Caco-2 (cell line): ENCODE data around the gene IGFLR1. TPM values are rescaled to one million over a fixed set of nuclear protein-coding genes. Genes with fewer than 3 reads are reported as not detected.

Experiments
- Bru-seq: library from RNA; stranded (reverse); fragments of 400-500 nt; gene quantifications from one replicate; lab custom pipeline; 2021; lab: Mats Ljungman, UMichigan
- BruChase-seq, 2 experiments: library from RNA; stranded (reverse); fragments of 400-500 nt; gene quantifications; one replicate each; lab custom pipeline; 2021; lab: Mats Ljungman, UMichigan
- BruUV-seq: library from RNA; stranded (reverse); fragments of 400-500 nt; replicated peaks from 2 replicates; lab custom pipeline; 2021; lab: Mats Ljungman, UMichigan
- CTCF ChIA-PET: fragments of 300-600 bp; sonication (Branson Sonifier 250); formaldehyde crosslinking; loops from one replicate; lab custom pipeline; 2022; ENCODE audit warnings: antibody characterized with exemption; lab: Charles Lee
- POLR2A ChIA-PET: fragments of 300-600 bp; sonication (Branson Sonifier 250); formaldehyde crosslinking; loops from one replicate; lab custom pipeline; 2022; ENCODE audit warnings: antibody characterized with exemption; lab: Charles Lee
- DNase-seq, 2 experiments: peaks; one replicate each; pipeline versions ENCODE4 v3.0.0 to v3.0.0-alpha.2; 2020 to 2022
- H3K27me3 ChIP-seq: replicated peaks from 2 replicates; pipeline ENCODE4 v1.6.0; 2011; ENCODE audit warnings: low read length; ENCODE audit not compliant: control insufficient read depth, insufficient read depth
- H3K36me3 ChIP-seq: 2 replicates; pipeline ENCODE4 v1.5.1; 2011; ENCODE audit warnings: low read length; ENCODE audit not compliant: control insufficient read depth, insufficient read depth
- H3K4me1 ChIP-seq: fragments of 250-450 bp; sonication (Bioruptor Pico); 2 replicates; pipeline ENCODE4 v1.5.1; 2020; ENCODE audit warnings: mild to moderate bottlenecking
- H3K4me3 ChIP-seq: 2 replicates; pipeline ENCODE4 v1.5.1; 2011; ENCODE audit warnings: low read depth, mild to moderate bottlenecking, control low read depth, low read length
- H3K9me3 ChIP-seq: fragments of 250-450 bp; sonication (Bioruptor Pico); 2 replicates; pipeline ENCODE4 v1.5.1; 2020; ENCODE audit warnings: mild to moderate bottlenecking, moderate library complexity
- H3K27ac Mint-ChIP-seq: one replicate; pipeline ENCODE4 v1.8.0; 2022; ENCODE audit warnings: mixed read lengths; ENCODE audit not compliant: unreplicated experiment
- H3K27me3 Mint-ChIP-seq: one replicate; pipeline ENCODE4 v1.8.0; 2022; ENCODE audit warnings: mixed read lengths; ENCODE audit not compliant: insufficient read depth, unreplicated experiment
- H3K36me3 Mint-ChIP-seq: one replicate; pipeline ENCODE4 v1.8.0; 2022; ENCODE audit warnings: mild to moderate bottlenecking, mixed read lengths; ENCODE audit not compliant: insufficient read depth, unreplicated experiment
- H3K4me1 Mint-ChIP-seq: one replicate; pipeline ENCODE4 v1.8.0; 2022; ENCODE audit warnings: low read depth, mixed read lengths; ENCODE audit not compliant: unreplicated experiment
- H3K4me3 Mint-ChIP-seq: one replicate; pipeline ENCODE4 v1.8.0; 2022; ENCODE audit warnings: mild to moderate bottlenecking, moderate library complexity, mixed read lengths; ENCODE audit not compliant: unreplicated experiment
- H3K9me3 Mint-ChIP-seq: one replicate; pipeline ENCODE4 v1.8.0; 2022; ENCODE audit warnings: mixed read lengths; ENCODE audit not compliant: unreplicated experiment
- intact Hi-C: fragments of 100-400 bp; cut with micrococcal nuclease; formaldehyde crosslinking; loops from one replicate; pipeline ENCODE4 v1.10.0; 2022; ENCODE audit not compliant: unreplicated experiment
- long read RNA-seq: library from polyadenylated mRNA; stranded (forward); transcript quantifications from one replicate; pipeline ENCODE4 v2.0.0, GENCODE V29; 2022
- total RNA-seq: library from RNA; stranded (reverse); gene quantifications from 2 replicates; pipeline ENCODE4 v1.2.3, GENCODE V29; 2022
- TF ChIP-seq, protein P1 (sequence below), 2 experiments: fragments of 200-600 bp in 1 of 2; IDR thresholded peaks; 1 replicate in 1 of 2; 2 replicates in 1 of 2; pipeline versions ENCODE4 v1.5.1 to v1.8.0; 2011 to 2022; ENCODE audit warnings: antibody characterized with exemption in 1 of 2, control low read depth in 1 of 2, inconsistent platforms in 1 of 2, low read depth in 1 of 2, low read length in 1 of 2, mild to moderate bottlenecking in 1 of 2, moderate library complexity in 1 of 2; ENCODE audit not compliant: insufficient read depth in 1 of 2, severe bottlenecking in 1 of 2, unreplicated experiment in 1 of 2

IGFLR1 gene, protein sequence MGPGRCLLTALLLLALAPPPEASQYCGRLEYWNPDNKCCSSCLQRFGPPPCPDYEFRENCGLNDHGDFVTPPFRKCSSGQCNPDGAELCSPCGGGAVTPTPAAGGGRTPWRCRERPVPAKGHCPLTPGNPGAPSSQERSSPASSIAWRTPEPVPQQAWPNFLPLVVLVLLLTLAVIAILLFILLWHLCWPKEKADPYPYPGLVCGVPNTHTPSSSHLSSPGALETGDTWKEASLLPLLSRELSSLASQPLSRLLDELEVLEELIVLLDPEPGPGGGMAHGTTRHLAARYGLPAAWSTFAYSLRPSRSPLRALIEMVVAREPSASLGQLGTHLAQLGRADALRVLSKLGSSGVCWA
- total RNA-seq (10.1 and 11.3 TPM in 2 replicates), Bru-seq, nascent RNA (percentile 44 among the genes with signal in this experiment), BruChase-seq, experiment 1, labeled RNA remaining after a 2-hour chase (percentile 49 among the genes with signal in this experiment), BruChase-seq, experiment 2, labeled RNA remaining after a 6-hour chase (percentile 53 among the genes with signal in this experiment)
- long read RNA-seq, partial matches to known transcripts, result 7 of 12 reads
- long read RNA-seq, other reads (novel, unspliced or antisense), result 2 of 12 reads

DNA sequence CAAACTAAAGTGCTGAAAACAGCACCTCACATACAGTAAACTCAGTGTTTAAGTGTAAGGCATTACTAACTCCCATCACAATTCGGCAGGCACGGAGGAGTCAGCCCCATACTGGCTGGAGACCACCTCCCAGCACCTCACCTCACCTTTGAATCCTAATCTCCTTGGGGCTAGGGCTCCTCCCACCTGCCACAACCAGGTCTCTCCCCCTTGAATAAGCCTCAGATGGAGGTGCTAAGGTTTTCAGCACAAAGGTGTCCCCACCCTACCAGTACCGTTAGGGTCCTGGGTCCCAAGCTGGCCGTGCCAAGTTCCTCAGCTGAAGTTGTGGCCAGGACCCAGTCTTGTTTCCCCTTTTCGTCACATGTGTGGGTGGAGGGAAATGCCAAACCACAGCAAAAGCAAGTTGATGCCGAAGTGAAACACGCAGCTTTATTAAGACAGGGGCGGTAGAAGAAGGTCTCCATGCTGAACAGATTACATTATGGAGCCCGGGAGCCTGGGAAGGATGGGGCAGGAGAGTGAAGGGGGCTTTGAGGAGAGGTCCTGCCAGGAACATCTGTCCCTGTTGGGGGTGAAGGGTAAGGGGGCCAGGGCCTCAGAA, at the start of gene IGFLR1:
TSS of gene IGFLR1 (minus strand) at position 332 of the 604 bp plus-strand sequence. CDS start 1,272 bp downstream, outside the sequence.
- Mint-ChIP-seq H3K4me3 (peak within 1 kb of the TSS; percentile 97), H3K36me3 (peaks cover 64% of the 10 kb centered on the region), H3K4me1 (peaks cover 11% of the 10 kb centered on the region), H3K9me3 (no peaks in the 10 kb centered on the region), H3K27me3 (no peaks in the 10 kb centered on the region), H3K27ac (peak within 1 kb of the TSS; percentile 87)
- DNase-seq, result no peak
- Histone ChIP-seq H3K4me1 (peaks cover 8% of the 10 kb centered on the region; the same call in 1 of the 2 replicates), H3K9me3 (no peaks in the 10 kb centered on the region), H3K36me3 (peaks cover 6% of the 10 kb centered on the region; the same call in 1 of the 2 replicates), H3K4me3 (peak within 1 kb of the TSS; percentile 58), H3K27me3 (no peaks in the 10 kb centered on the region)
- no TSS peak for BruUV-seq
- intact Hi-C loops, result no loop called here
- CTCF ChIA-PET, result no interaction called here
- POLR2A ChIA-PET, result no interaction called here
- TF ChIP-seq, protein P1, sequence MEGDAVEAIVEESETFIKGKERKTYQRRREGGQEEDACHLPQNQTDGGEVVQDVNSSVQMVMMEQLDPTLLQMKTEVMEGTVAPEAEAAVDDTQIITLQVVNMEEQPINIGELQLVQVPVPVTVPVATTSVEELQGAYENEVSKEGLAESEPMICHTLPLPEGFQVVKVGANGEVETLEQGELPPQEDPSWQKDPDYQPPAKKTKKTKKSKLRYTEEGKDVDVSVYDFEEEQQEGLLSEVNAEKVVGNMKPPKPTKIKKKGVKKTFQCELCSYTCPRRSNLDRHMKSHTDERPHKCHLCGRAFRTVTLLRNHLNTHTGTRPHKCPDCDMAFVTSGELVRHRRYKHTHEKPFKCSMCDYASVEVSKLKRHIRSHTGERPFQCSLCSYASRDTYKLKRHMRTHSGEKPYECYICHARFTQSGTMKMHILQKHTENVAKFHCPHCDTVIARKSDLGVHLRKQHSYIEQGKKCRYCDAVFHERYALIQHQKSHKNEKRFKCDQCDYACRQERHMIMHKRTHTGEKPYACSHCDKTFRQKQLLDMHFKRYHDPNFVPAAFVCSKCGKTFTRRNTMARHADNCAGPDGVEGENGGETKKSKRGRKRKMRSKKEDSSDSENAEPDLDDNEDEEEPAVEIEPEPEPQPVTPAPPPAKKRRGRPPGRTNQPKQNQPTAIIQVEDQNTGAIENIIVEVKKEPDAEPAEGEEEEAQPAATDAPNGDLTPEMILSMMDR (IDR thresholded peaks at IDR 0.05; ENCODE audit: insufficient read depth in 1 of 2, low read depth in 1 of 2, low read length in 1 of 2, severe bottlenecking in 1 of 2, unreplicated experiment in 1 of 2), result no peak

- intact Hi-C loops, result no loop called here
- no peaks in the 10 kb centered on the region for H3K9me3 Mint-ChIP-seq
- TF ChIP-seq, protein P1 (IDR thresholded peaks at IDR 0.05; ENCODE audit: insufficient read depth in 1 of 2, low read depth in 1 of 2, low read length in 1 of 2, severe bottlenecking in 1 of 2, unreplicated experiment in 1 of 2), result no peak
- Histone ChIP-seq H3K9me3 (no peaks in the 10 kb centered on the region), H3K4me3 (no peak overlapping the region), H3K4me1 (no peaks in the 10 kb centered on the region), H3K27me3 (no peaks in the 10 kb centered on the region), H3K36me3 (no peaks in the 10 kb centered on the region)
- peaks cover 5% of the 10 kb centered on the region for H3K27me3 Mint-ChIP-seq
- peaks cover 5% of the 10 kb centered on the region for H3K36me3 Mint-ChIP-seq
- H3K27ac Mint-ChIP-seq, result no peak overlapping the region
- POLR2A ChIA-PET, result no interaction called here
- no peaks in the 10 kb centered on the region for H3K4me1 Mint-ChIP-seq
- no peak for DNase-seq
- CTCF ChIA-PET, result no interaction called here
- BruUV-seq, result no TSS peak
- no peak overlapping the region for H3K4me3 Mint-ChIP-seq
Observed at GRCh38 chr19:35791814-35792279, 49.6 kb upstream of the IGFLR1 start.
